ENCODE data around the gene CYP1B1.

GRCh38 chr2:38065502-38066135 is 10.3 kb downstream of the CYP1B1 start:
- TF ChIP-seq CTCF (IDR thresholded peaks at IDR 0.05) (no peak), POLR2A (IDR thresholded peaks at IDR 0.05) (no peak), EP300 (IDR thresholded peaks at IDR 0.05) (no peak), POLR2AphosphoS5 (IDR thresholded peaks at IDR 0.05) (no peak)

All from stomach (tissue), 4 donors.